Breast epithelium (tissue), 4 donors: ENCODE data around the gene MCAM. TPM values are rescaled to one million over a fixed set of nuclear protein-coding genes. Genes with fewer than 3 reads are reported as not detected.

ENCODE experiments used
- DNase-seq, 2 donors: peaks; one replicate each; pipeline ENCODE4 v3.0.0-alpha.2; 2019; ENCODE audit warnings: low spot score in 2 of 2
- H3K27ac ChIP-seq, 2 donors: fragments of 200-600 bp; sonication (generic) in 1 of 2; one replicate each; pipeline ENCODE4 v1.5.1; 2016 to 2019; ENCODE audit warnings: mild to moderate bottlenecking in 1 of 2
- H3K27me3 ChIP-seq, 2 donors: fragments of 200-600 bp; sonication (generic) in 1 of 2; one replicate each; pipeline versions ENCODE4 v1.5.1 to v1.6.0; 2017 to 2019; ENCODE audit warnings: control low read depth in 1 of 2, mild to moderate bottlenecking in 1 of 2
- H3K36me3 ChIP-seq: fragments of 200-600 bp; one replicate; pipeline ENCODE4 v1.5.1; 2019
- H3K4me1 ChIP-seq, 2 donors: fragments of 200-600 bp; sonication (generic); one replicate each; pipeline ENCODE4 v1.5.1; 2016 to 2019; ENCODE audit warnings: control low read depth in 1 of 2
- H3K4me3 ChIP-seq, 3 donors: fragments of 200-600 bp; sonication (generic); 1 replicate in 2 of 3; 2 replicates in 1 of 3; pipeline ENCODE4 v1.5.1; 2016 to 2019; ENCODE audit warnings: mild to moderate bottlenecking in 3 of 3, moderate library complexity in 2 of 3
- H3K9me3 ChIP-seq, 2 donors: fragments of 200-600 bp; sonication (generic) in 1 of 2; one replicate each; pipeline ENCODE4 v1.5.1; 2016 to 2019; ENCODE audit warnings: control low read depth in 1 of 2
- CTCF ChIP-seq, 3 donors: fragments of 450-650 bp; IDR thresholded peaks; one replicate each; pipeline ENCODE4 v1.5.1; 2016 to 2017; ENCODE audit warnings: antibody characterized with exemption in 3 of 3, mild to moderate bottlenecking in 3 of 3, moderate library complexity in 3 of 3
- POLR2A ChIP-seq: fragments of 450-650 bp; IDR thresholded peaks from one replicate; pipeline ENCODE4 v1.6.1; 2016; ENCODE audit warnings: antibody characterized with exemption, mild to moderate bottlenecking, moderate library complexity
- POLR2AphosphoS5 ChIP-seq, 3 donors: sonication (generic); formaldehyde crosslinking; IDR thresholded peaks; one replicate each; pipeline ENCODE4 v1.6.1; 2017; ENCODE audit warnings: antibody characterized with exemption in 3 of 3
- intact Hi-C: fragments of 100-400 bp; cut with DNase I; formaldehyde crosslinking; loops from one replicate; pipeline ENCODE4 v1.15.1; 2023; ENCODE audit warnings: low total_unique reads
- total RNA-seq, 3 donors: library from RNA; depleted of rRNA; stranded (reverse); fragments of >200 nt; gene quantifications; one replicate each; pipeline ENCODE4 v1.1.0, GENCODE V29; 2016

The MCAM gene
- 1,000 to 10,000 TPM in 1 of 3 donors, 100 to 1,000 TPM in 2; 170 to 1,725 (median 408) TPM for total RNA-seq

- Histone ChIP-seq H3K27ac (peak within 1 kb of the TSS; percentile 90 to 96), H3K4me1 (peaks cover 5 to 15% of the 10 kb centered on the region in 2 donors), H3K4me3 (peak within 1 kb of the TSS; percentile 50 to 81 (median 61)), H3K9me3 (no peaks in the 10 kb centered on the region), H3K36me3 (no peaks in the 10 kb centered on the region), H3K27me3 (peaks cover 0 to 3% of the 10 kb centered on the region in 2 donors)
- TF ChIP-seq POLR2AphosphoS5 (IDR thresholded peaks at IDR 0.05) (no peak), CTCF (IDR thresholded peaks at IDR 0.05) (no peak), POLR2A (no peak)
- intact Hi-C loops, result no loop called here
- no peak for DNase-seq
Measured at GRCh38 chr11:119316729-119317591, at the start of gene MCAM. TSS of gene MCAM (minus strand) at chr11:119317130. CDS start at chr11:119317101, 29 bp downstream.

- Histone ChIP-seq H3K27ac (peak overlapping the region in 1 of 2 donors; percentile 14), H3K9me3 (no peaks in the 10 kb centered on the region), H3K4me1 (peaks cover 0 to 10% of the 10 kb centered on the region in 2 donors), H3K36me3 (no peaks in the 10 kb centered on the region), H3K27me3 (no peaks in the 10 kb centered on the region), H3K4me3 (no peak overlapping the region)
- intact Hi-C loops, result no loop called here
- no peak for TF ChIP-seq CTCF (IDR thresholded peaks at IDR 0.05)
- TF ChIP-seq POLR2AphosphoS5 (IDR thresholded peaks at IDR 0.05), result no peak
- TF ChIP-seq POLR2A, result no peak
- no peak for DNase-seq
Measured at GRCh38 chr11:119365071-119365591, 48.2 kb upstream of the MCAM start.

- peak overlapping the region; percentile 40 to 72 (median 53) for H3K4me3 ChIP-seq
- TF ChIP-seq POLR2AphosphoS5 (IDR thresholded peaks at IDR 0.05) (no peak), CTCF (IDR thresholded peaks at IDR 0.05) (no peak), POLR2A (no peak)
- H3K9me3 ChIP-seq, result no peaks in the 10 kb centered on the region
- no peaks in the 10 kb centered on the region for H3K36me3 ChIP-seq
- peaks cover 0 to 8% of the 10 kb centered on the region in 2 donors for H3K4me1 ChIP-seq
- intact Hi-C loops, result no loop called here
- no peaks in the 10 kb centered on the region for H3K27me3 ChIP-seq
- DNase-seq, result no peak
- peak overlapping the region in 1 of 2 donors; percentile 57 for H3K27ac ChIP-seq
Measured at GRCh38 chr11:119363851-119364590, 47.1 kb upstream of the MCAM start.

GRCh38 chr11:119363081-119363850 lies 46.3 kb upstream of the MCAM start:
- intact Hi-C loops, result no loop called here
- no peak for DNase-seq
- H3K27ac ChIP-seq, result peak overlapping the region in 1 of 2 donors; percentile 57
- H3K27me3 ChIP-seq, result no peaks in the 10 kb centered on the region
- no peak for TF ChIP-seq CTCF (IDR thresholded peaks at IDR 0.05)
- no peak for TF ChIP-seq POLR2A
- no peak for TF ChIP-seq POLR2AphosphoS5 (IDR thresholded peaks at IDR 0.05)
- peak overlapping the region; percentile 40 to 72 (median 53) for H3K4me3 ChIP-seq
- peaks cover 0 to 8% of the 10 kb centered on the region in 2 donors for H3K4me1 ChIP-seq
- H3K9me3 ChIP-seq, result no peaks in the 10 kb centered on the region
- no peaks in the 10 kb centered on the region for H3K36me3 ChIP-seq
